ENCODE results near the gene NOX3. TPM values are rescaled to one million over a fixed set of nuclear protein-coding genes. Genes with fewer than 3 reads are reported as not detected.

The NOX3 gene
- total and polyA plus RNA-seq, 2 of the 8 experiments (the other 6 are each of a cell fraction or from before 2014, with no cell fraction given) = not detected

GRCh38 chr6:155432293-155432692 is 23.3 kb downstream of the NOX3 start (continued):
- TF ChIP-seq, protein P1, sequence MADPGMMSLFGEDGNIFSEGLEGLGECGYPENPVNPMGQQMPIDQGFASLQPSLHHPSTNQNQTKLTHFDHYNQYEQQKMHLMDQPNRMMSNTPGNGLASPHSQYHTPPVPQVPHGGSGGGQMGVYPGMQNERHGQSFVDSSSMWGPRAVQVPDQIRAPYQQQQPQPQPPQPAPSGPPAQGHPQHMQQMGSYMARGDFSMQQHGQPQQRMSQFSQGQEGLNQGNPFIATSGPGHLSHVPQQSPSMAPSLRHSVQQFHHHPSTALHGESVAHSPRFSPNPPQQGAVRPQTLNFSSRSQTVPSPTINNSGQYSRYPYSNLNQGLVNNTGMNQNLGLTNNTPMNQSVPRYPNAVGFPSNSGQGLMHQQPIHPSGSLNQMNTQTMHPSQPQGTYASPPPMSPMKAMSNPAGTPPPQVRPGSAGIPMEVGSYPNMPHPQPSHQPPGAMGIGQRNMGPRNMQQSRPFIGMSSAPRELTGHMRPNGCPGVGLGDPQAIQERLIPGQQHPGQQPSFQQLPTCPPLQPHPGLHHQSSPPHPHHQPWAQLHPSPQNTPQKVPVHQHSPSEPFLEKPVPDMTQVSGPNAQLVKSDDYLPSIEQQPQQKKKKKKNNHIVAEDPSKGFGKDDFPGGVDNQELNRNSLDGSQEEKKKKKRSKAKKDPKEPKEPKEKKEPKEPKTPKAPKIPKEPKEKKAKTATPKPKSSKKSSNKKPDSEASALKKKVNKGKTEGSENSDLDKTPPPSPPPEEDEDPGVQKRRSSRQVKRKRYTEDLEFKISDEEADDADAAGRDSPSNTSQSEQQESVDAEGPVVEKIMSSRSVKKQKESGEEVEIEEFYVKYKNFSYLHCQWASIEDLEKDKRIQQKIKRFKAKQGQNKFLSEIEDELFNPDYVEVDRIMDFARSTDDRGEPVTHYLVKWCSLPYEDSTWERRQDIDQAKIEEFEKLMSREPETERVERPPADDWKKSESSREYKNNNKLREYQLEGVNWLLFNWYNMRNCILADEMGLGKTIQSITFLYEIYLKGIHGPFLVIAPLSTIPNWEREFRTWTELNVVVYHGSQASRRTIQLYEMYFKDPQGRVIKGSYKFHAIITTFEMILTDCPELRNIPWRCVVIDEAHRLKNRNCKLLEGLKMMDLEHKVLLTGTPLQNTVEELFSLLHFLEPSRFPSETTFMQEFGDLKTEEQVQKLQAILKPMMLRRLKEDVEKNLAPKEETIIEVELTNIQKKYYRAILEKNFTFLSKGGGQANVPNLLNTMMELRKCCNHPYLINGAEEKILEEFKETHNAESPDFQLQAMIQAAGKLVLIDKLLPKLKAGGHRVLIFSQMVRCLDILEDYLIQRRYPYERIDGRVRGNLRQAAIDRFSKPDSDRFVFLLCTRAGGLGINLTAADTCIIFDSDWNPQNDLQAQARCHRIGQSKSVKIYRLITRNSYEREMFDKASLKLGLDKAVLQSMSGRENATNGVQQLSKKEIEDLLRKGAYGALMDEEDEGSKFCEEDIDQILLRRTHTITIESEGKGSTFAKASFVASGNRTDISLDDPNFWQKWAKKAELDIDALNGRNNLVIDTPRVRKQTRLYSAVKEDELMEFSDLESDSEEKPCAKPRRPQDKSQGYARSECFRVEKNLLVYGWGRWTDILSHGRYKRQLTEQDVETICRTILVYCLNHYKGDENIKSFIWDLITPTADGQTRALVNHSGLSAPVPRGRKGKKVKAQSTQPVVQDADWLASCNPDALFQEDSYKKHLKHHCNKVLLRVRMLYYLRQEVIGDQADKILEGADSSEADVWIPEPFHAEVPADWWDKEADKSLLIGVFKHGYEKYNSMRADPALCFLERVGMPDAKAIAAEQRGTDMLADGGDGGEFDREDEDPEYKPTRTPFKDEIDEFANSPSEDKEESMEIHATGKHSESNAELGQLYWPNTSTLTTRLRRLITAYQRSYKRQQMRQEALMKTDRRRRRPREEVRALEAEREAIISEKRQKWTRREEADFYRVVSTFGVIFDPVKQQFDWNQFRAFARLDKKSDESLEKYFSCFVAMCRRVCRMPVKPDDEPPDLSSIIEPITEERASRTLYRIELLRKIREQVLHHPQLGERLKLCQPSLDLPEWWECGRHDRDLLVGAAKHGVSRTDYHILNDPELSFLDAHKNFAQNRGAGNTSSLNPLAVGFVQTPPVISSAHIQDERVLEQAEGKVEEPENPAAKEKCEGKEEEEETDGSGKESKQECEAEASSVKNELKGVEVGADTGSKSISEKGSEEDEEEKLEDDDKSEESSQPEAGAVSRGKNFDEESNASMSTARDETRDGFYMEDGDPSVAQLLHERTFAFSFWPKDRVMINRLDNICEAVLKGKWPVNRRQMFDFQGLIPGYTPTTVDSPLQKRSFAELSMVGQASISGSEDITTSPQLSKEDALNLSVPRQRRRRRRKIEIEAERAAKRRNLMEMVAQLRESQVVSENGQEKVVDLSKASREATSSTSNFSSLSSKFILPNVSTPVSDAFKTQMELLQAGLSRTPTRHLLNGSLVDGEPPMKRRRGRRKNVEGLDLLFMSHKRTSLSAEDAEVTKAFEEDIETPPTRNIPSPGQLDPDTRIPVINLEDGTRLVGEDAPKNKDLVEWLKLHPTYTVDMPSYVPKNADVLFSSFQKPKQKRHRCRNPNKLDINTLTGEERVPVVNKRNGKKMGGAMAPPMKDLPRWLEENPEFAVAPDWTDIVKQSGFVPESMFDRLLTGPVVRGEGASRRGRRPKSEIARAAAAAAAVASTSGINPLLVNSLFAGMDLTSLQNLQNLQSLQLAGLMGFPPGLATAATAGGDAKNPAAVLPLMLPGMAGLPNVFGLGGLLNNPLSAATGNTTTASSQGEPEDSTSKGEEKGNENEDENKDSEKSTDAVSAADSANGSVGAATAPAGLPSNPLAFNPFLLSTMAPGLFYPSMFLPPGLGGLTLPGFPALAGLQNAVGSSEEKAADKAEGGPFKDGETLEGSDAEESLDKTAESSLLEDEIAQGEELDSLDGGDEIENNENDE (IDR thresholded peaks at IDR 0.05; ENCODE audit: insufficient replicate concordance, low read length) = no peak
- TF ChIP-seq GTF2F1 (IDR thresholded peaks at IDR 0.05; ENCODE audit: borderline replicate concordance, low read depth, low read length) (no peak), KDM1A (IDR thresholded peaks at IDR 0.05; ENCODE audit: borderline replicate concordance, low read length) (no peak), BCL11A (IDR thresholded peaks at IDR 0.05; ENCODE audit: low read depth in 2 of 2, low read length in 2 of 2) (no peak), GABPA (IDR thresholded peaks at IDR 0.05; ENCODE audit: borderline replicate concordance, insufficient read depth, low read length) (no peak), ATF2 (IDR thresholded peaks at IDR 0.05; ENCODE audit: low read length) (no peak), POU5F1 (IDR thresholded peaks at IDR 0.05; ENCODE audit: low read depth, low read length) (no peak), HDAC2 (IDR thresholded peaks at IDR 0.05; ENCODE audit: borderline replicate concordance in 1 of 2, low read depth in 2 of 2, low read length in 2 of 2) (no peak), BRCA1 (IDR thresholded peaks at IDR 0.05; ENCODE audit: low read depth, low read length) (no peak)
